CD4-positive, CD25-positive, alpha-beta regulatory T cell (primary cell): Measurements from ENCODE around the gene COMMD6. TPM values are rescaled to one million over a fixed set of nuclear protein-coding genes. Genes with fewer than 3 reads are reported as not detected.

Experiments
- ATAC-seq, 2 donors: fragments of 150-1000 bp; cut with Tn5 transposase; one replicate each; pipeline ENCODE4 v1.10.0; 2021; ENCODE audit warnings: low read depth in 2 of 2, moderate number of reproducible peaks in 2 of 2, moderate library complexity in 1 of 2
- DNase-seq, 3 donors: peaks; one replicate each; pipeline versions ENCODE4 v3.0.0 to v3.0.0-alpha.2; 2012 to 2022; ENCODE audit warnings: mixed read lengths in 1 of 3
- H3K27ac ChIP-seq: one replicate; pipeline ENCODE4 v1.7.0; 2013; ENCODE audit warnings: mild to moderate bottlenecking, low read length; ENCODE audit not compliant: insufficient read depth, poor library complexity, severe bottlenecking
- H3K27me3 ChIP-seq: one replicate; pipeline ENCODE4 v1.7.0; 2013; ENCODE audit warnings: low read length; ENCODE audit not compliant: control insufficient read depth, insufficient read depth
- H3K36me3 ChIP-seq: one replicate; pipeline ENCODE4 v1.7.0; 2013; ENCODE audit warnings: mild to moderate bottlenecking, low read length, moderate library complexity; ENCODE audit not compliant: control insufficient read depth, insufficient read depth
- H3K4me1 ChIP-seq: 2 replicates; pipeline ENCODE4 v1.7.0; 2013; ENCODE audit warnings: mild to moderate bottlenecking, low read length; ENCODE audit not compliant: insufficient read depth, control insufficient read depth, poor library complexity, severe bottlenecking
- H3K4me3 ChIP-seq: one replicate; pipeline ENCODE4 v1.7.0; 2013; ENCODE audit warnings: low read depth, mild to moderate bottlenecking, low read length, moderate library complexity
- H3K9me3 ChIP-seq, 2 experiments: 1 replicate in 1 of 2; 2 replicates in 1 of 2; pipeline ENCODE4 v1.7.0; 2013; ENCODE audit warnings: low read length in 2 of 2, mild to moderate bottlenecking in 1 of 2, moderate library complexity in 1 of 2; ENCODE audit not compliant: control insufficient read depth in 2 of 2
- H3K27ac Mint-ChIP-seq, 3 donors: one replicate each; pipeline ENCODE4 v1.8.0; 2020 to 2022; ENCODE audit warnings: mild to moderate bottlenecking in 3 of 3, mixed read lengths in 3 of 3, moderate library complexity in 2 of 3
- H3K27me3 Mint-ChIP-seq: one replicate; pipeline ENCODE4 v1.8.0; 2022; ENCODE audit warnings: mild to moderate bottlenecking, mixed read lengths
- H3K36me3 Mint-ChIP-seq: one replicate; pipeline ENCODE4 v1.8.0; 2020; ENCODE audit warnings: mixed read lengths
- H3K4me1 Mint-ChIP-seq, 4 donors: one replicate each; pipeline ENCODE4 v1.8.0; 2020 to 2022; ENCODE audit warnings: mixed read lengths in 4 of 4, mild to moderate bottlenecking in 1 of 4
- H3K4me3 Mint-ChIP-seq, 4 donors: one replicate each; pipeline ENCODE4 v1.8.0; 2020 to 2022; ENCODE audit warnings: mild to moderate bottlenecking in 4 of 4, mixed read lengths in 4 of 4, moderate library complexity in 3 of 4
- H3K9me3 Mint-ChIP-seq, 7 donors: one replicate each; pipeline ENCODE4 v1.8.0; 2020 to 2022; ENCODE audit warnings: mixed read lengths in 7 of 7, mild to moderate bottlenecking in 3 of 7, moderate library complexity in 2 of 7
- polyA plus RNA-seq, 4 donors: library from polyadenylated mRNA; unstranded; fragments of 300-500 nt; fragmentation: Illumina TruSeq; gene quantifications; one replicate each; pipeline ENCODE4 v1.2.3, GENCODE V29; 2021
- total RNA-seq: library from RNA; stranded (reverse); gene quantifications from one replicate; pipeline ENCODE4 v1.2.3, GENCODE V29; 2022

Gene COMMD6
- total and polyA plus RNA-seq, 5 donors from 2014 or later = 194 to 750 (median 691) TPM

- Mint-ChIP-seq H3K4me3 (peak overlapping the region in 2 of 4 donors; percentile 19 to 61), H3K27me3 (peaks cover 51% of the 10 kb centered on the region), H3K27ac (no peak overlapping the region), H3K36me3 (no peaks in the 10 kb centered on the region), H3K4me1 (peaks cover 4 to 16% (median 12%) of the 10 kb centered on the region in 4 donors), H3K9me3 (peaks cover 0 to 3% (median 0%) of the 10 kb centered on the region in 7 donors)
- no peaks in the 10 kb centered on the region for H3K9me3 ChIP-seq
- no peak overlapping the region for H3K4me3 ChIP-seq
- DNase-seq (no peak), ATAC-seq (no peak)
- H3K27me3 ChIP-seq = peaks cover 33% of the 10 kb centered on the region
- peaks cover 15% of the 10 kb centered on the region for H3K4me1 ChIP-seq
- H3K27ac ChIP-seq = no peak overlapping the region
- H3K36me3 ChIP-seq = no peaks in the 10 kb centered on the region
Observed at GRCh38 chr13:75479102-75479740, 58.4 kb downstream of the COMMD6 start.

- H3K9me3 ChIP-seq = no peaks in the 10 kb centered on the region
- Mint-ChIP-seq H3K4me1 (peaks cover 4 to 16% (median 12%) of the 10 kb centered on the region in 4 donors), H3K27me3 (peaks cover 45% of the 10 kb centered on the region), H3K9me3 (peaks cover 0 to 3% (median 0%) of the 10 kb centered on the region in 7 donors), H3K4me3 (peak overlapping the region in 1 of 4 donors; percentile 14), H3K27ac (no peak overlapping the region), H3K36me3 (no peaks in the 10 kb centered on the region)
- ATAC-seq = no peak
- peaks cover 15% of the 10 kb centered on the region for H3K4me1 ChIP-seq
- DNase-seq = no peak
- no peak overlapping the region for H3K4me3 ChIP-seq
- H3K27ac ChIP-seq = no peak overlapping the region
- peaks cover 30% of the 10 kb centered on the region for H3K27me3 ChIP-seq
- H3K36me3 ChIP-seq = no peaks in the 10 kb centered on the region
Observed at GRCh38 chr13:75478659-75479058, 59.0 kb downstream of the COMMD6 start.

Other genes starting within 250 kb of the COMMD6 start
- 145 TPM for gene TBC1D4, start 55.7 kb downstream of the COMMD6 start, total RNA-seq
- 100 to 1,000 TPM; 100 to 138 (median 120) TPM for gene TBC1D4, start 55.7 kb downstream of the COMMD6 start, polyA plus RNA-seq
- gene UCHL3, start 11.9 kb upstream of the COMMD6 start, total RNA-seq = 28.3 TPM
- gene UCHL3, start 11.9 kb upstream of the COMMD6 start, polyA plus RNA-seq = 10 to 100 TPM; 50.6 to 78.7 (median 61.9) TPM
- gene LMO7, start 98.5 kb upstream of the COMMD6 start, total RNA-seq = 22.5 TPM
- gene LMO7, start 98.5 kb upstream of the COMMD6 start, polyA plus RNA-seq = 10 to 100 TPM in 2 of 4 donors, 1 to 10 TPM in 2; 4.2 to 13.5 (median 8.0) TPM